Measurements from ENCODE around the gene OR6K6. TPM values are rescaled to one million over a fixed set of nuclear protein-coding genes. Genes with fewer than 3 reads are reported as not detected.

OR6K6 gene, protein sequence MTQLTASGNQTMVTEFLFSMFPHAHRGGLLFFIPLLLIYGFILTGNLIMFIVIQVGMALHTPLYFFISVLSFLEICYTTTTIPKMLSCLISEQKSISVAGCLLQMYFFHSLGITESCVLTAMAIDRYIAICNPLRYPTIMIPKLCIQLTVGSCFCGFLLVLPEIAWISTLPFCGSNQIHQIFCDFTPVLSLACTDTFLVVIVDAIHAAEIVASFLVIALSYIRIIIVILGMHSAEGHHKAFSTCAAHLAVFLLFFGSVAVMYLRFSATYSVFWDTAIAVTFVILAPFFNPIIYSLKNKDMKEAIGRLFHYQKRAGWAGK
- not detected for total RNA-seq

DNA sequence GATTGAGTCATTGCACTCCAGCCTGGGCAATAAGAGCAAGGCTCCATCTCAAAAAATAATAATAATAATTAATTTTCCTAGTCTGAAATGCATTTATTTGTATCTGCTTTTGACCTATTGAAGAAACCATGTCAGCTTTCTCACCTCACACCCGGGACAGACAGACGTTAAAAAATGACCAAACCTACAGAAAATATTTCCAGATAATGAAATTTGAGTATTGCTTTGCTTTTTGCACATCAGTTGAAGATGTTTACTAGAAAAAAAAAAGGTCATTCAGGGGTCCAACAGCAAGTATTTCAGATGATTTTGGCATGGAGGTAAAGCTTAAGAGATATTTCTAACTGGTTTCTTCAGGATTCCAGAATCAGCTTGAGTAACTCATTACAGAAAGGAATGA is at the start of gene OR6K6:
Gene OR6K6 (plus strand): TSS at position 301 of the 400 bp plus-strand sequence. CDS start 168 bp downstream, outside the sequence.
- H3K27ac Mint-ChIP-seq = no peak within 1 kb of the TSS
- H3K9me3 Mint-ChIP-seq = no peaks in the 10 kb centered on the region
- intact Hi-C loops (cut with micrococcal nuclease) = no loop called here
- H3K27me3 Mint-ChIP-seq (ENCODE audit: low read depth) = peaks cover 16% of the 10 kb centered on the region
- DNase-seq = no peak
- CTCF ChIA-PET = no interaction called here
- H3K36me3 Mint-ChIP-seq (ENCODE audit: low read depth) = no peaks in the 10 kb centered on the region
- no peak within 1 kb of the TSS for H3K4me3 Mint-ChIP-seq
- no peaks in the 10 kb centered on the region for H3K4me1 Mint-ChIP-seq (ENCODE audit: low read depth)

DNA sequence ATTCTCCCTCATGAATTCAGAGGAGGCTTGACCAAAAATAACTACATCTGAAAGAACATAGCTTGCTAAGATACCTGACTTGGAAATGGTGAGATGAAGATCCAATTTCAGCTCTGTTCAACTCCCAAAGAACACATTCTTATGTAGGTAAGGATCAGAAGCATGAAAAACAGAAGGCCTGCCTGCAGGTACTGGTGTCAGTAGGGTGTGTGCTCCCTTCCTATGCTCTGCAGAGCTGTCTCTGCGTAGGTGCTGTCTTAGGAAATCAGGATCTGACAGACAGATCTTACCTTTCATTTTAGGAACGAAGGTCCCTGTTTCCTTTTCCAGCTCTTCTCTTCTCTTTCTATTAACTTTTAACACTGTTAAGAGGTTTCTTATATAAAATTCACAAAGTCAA is 48.4 kb upstream of the OR6K6 start:
- Mint-ChIP-seq H3K4me1 (ENCODE audit: low read depth) (no peaks in the 10 kb centered on the region), H3K9me3 (no peaks in the 10 kb centered on the region), H3K4me3 (no peak overlapping the region), H3K36me3 (ENCODE audit: low read depth) (no peaks in the 10 kb centered on the region), H3K27ac (no peak overlapping the region), H3K27me3 (ENCODE audit: low read depth) (no peaks in the 10 kb centered on the region)
- no peak for DNase-seq
- CTCF ChIA-PET = no interaction called here
- intact Hi-C loops (cut with micrococcal nuclease) = no loop called here

DNA sequence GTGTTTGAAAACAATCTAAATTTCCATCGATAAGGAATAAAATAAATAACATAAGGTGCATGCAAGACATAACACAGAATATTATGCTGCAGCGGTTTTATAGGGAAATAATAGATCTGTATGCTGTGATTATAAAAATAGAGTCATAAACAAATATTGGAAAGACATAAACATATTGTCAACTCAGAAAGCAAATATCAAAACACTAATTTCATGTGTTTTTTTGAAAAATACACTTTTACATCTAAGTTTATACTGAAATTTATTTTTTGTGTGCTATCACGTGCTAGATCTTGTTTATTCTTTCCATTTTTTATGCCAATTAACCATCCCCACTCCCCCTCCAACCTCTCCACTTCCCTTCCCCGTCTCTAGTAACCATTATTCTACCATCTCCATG is 43.4 kb upstream of the OR6K6 start:
- intact Hi-C loops (cut with micrococcal nuclease) = no loop called here
- Mint-ChIP-seq H3K27ac (no peak overlapping the region), H3K4me1 (ENCODE audit: low read depth) (no peaks in the 10 kb centered on the region), H3K4me3 (no peak overlapping the region), H3K27me3 (ENCODE audit: low read depth) (peaks cover 6% of the 10 kb centered on the region), H3K36me3 (ENCODE audit: low read depth) (no peaks in the 10 kb centered on the region), H3K9me3 (no peaks in the 10 kb centered on the region)
- CTCF ChIA-PET = no interaction called here
- DNase-seq = no peak

DNA sequence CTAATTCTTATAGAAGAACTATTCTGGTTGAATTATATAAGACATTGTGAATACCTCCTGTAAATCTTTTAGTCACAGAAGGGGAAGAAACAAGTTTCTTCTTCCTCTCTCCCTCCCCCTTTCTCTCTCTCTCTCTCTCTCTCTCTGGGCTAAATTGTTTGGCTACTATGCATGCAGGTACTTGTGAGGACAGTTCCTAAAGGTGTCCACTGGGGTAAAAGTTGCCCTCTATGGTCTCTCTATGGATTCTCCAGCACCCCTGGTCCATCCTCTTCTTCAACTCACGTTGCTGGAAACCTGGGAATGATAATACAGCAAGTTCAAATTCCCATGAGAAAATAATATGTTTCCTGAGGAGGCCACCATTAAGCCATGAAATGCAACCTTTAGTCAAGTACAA is 39.8 kb upstream of the OR6K6 start:
- intact Hi-C loops (cut with micrococcal nuclease) = loop anchor here (5.0 kb wide), 1 partner anchor 283 kb away; no protein-coding TSS in a partner anchor
- no peak overlapping the region for H3K4me3 Mint-ChIP-seq
- peaks cover 10% of the 10 kb centered on the region for H3K27me3 Mint-ChIP-seq (ENCODE audit: low read depth)
- H3K9me3 Mint-ChIP-seq = no peaks in the 10 kb centered on the region
- H3K4me1 Mint-ChIP-seq (ENCODE audit: low read depth) = peaks cover 4% of the 10 kb centered on the region
- CTCF ChIA-PET = no interaction called here
- no peak overlapping the region for H3K27ac Mint-ChIP-seq
- DNase-seq = no peak
- no peaks in the 10 kb centered on the region for H3K36me3 Mint-ChIP-seq (ENCODE audit: low read depth)

DNA sequence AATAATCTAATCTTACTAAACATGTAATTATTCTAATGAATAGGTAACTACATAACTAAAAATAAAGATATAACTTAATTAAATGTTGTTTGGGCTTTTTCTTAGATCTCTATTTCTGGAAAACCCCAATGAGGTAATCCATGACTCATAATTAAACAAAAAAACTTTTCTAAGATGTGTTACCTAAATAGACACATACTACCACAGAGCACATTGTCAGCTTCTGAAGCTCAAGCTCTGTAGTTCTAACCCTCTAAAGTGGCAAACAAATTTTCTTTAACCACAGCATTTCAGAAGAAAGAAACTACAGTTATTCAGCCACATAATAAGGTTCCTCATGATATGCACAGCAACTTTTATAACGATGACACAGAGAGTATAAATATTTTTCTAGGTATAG is 38.2 kb upstream of the OR6K6 start:
- no peaks in the 10 kb centered on the region for H3K9me3 Mint-ChIP-seq
- H3K27ac Mint-ChIP-seq = no peak overlapping the region
- H3K36me3 Mint-ChIP-seq (ENCODE audit: low read depth) = no peaks in the 10 kb centered on the region
- H3K4me1 Mint-ChIP-seq (ENCODE audit: low read depth) = peaks cover 4% of the 10 kb centered on the region
- CTCF ChIA-PET = no interaction called here
- H3K4me3 Mint-ChIP-seq = no peak overlapping the region
- intact Hi-C loops (cut with micrococcal nuclease) = loop anchor here (2.0 to 5.0 kb wide), 2 partner anchors 281 to 360 kb away; partner anchors contain the start of gene AIM2
- no peak for DNase-seq
- peaks cover 19% of the 10 kb centered on the region for H3K27me3 Mint-ChIP-seq (ENCODE audit: low read depth)

DNA sequence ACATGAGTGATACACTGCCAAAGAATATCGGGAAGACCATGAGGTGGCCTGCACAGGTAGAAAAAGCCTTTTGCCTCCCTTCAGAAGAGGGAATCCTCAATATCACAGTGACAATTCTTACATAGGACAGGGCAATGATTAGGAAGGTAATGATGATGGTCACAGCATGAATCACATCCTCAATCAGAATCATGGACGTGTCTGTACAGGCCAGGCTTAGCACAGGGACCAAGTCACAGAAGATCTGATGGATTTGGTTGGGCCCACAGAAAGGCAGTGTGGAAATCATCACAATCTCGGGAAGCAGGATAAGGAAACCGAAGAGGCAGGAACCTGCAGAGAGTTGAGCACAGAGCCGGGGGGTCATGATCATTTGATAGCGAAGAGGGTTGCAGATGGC is 37.2 kb upstream of the OR6K6 start:
- H3K36me3 Mint-ChIP-seq (ENCODE audit: low read depth) = no peaks in the 10 kb centered on the region
- CTCF ChIA-PET = interaction anchor here (0.7 kb wide), 1 partner anchor 186 kb away, joined by 8 read pairs; no protein-coding TSS in a partner anchor
- H3K4me3 Mint-ChIP-seq = no peak overlapping the region
- H3K4me1 Mint-ChIP-seq (ENCODE audit: low read depth) = peaks cover 4% of the 10 kb centered on the region
- no peak overlapping the region for H3K27ac Mint-ChIP-seq
- intact Hi-C loops (cut with micrococcal nuclease) = loop anchor here (2.0 to 5.0 kb wide), 2 partner anchors 280 to 359 kb away; partner anchors contain the start of gene AIM2
- DNase-seq = no peak
- H3K9me3 Mint-ChIP-seq = no peaks in the 10 kb centered on the region
- peaks cover 17% of the 10 kb centered on the region for H3K27me3 Mint-ChIP-seq (ENCODE audit: low read depth)

DNA sequence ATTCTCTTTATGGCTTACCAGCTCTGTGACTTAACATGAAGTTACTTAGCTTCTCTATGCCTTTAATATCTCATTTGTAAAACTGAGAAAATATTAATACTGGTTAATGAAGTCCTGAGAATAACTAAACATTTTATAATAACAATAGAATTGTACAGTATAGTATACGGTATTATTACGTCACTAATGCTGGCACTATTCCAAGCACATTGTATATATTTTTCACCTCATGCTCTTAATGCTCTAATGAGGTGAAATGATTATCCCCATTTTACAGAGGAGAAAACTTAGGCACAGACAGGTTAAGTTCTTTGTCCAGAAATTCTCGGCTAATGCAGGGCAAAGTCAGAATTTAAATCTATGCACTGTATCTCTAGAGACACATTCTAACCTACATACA is 34.9 kb upstream of the OR6K6 start:
- no peak overlapping the region for H3K4me3 Mint-ChIP-seq
- H3K4me1 Mint-ChIP-seq (ENCODE audit: low read depth) = peaks cover 4% of the 10 kb centered on the region
- DNase-seq = no peak
- H3K9me3 Mint-ChIP-seq = no peaks in the 10 kb centered on the region
- no peaks in the 10 kb centered on the region for H3K36me3 Mint-ChIP-seq (ENCODE audit: low read depth)
- intact Hi-C loops (cut with micrococcal nuclease) = loop anchor here (5.0 kb wide), 1 partner anchor 278 kb away; no protein-coding TSS in a partner anchor
- peaks cover 23% of the 10 kb centered on the region for H3K27me3 Mint-ChIP-seq (ENCODE audit: low read depth)
- no peak overlapping the region for H3K27ac Mint-ChIP-seq
- CTCF ChIA-PET = no interaction called here

DNA sequence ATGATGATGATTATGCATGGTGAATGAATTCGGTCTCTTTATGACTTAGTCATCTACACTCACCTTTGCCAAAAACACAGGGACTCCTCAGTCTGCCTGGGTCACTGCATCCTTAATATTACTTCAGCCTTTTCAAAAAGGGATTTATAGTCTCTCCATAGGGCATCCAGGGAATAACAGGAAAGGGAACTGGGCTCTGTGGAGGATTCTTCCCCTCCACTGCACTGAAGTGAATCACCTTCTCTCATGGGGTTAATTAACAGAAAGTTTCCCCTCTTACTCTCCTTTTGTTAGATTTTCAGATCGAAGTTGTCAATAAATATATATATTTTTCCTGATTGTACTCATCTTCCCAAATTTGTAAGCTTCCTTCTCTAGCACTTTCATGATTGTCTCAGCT is 33.9 kb upstream of the OR6K6 start, which contains the start of gene OR6K3:
Gene OR6K3 (minus strand): TSS at position 101 of the 400 bp plus-strand sequence. CDS start 2,605 bp downstream, outside the sequence.
- Mint-ChIP-seq H3K4me3 (no peak within 1 kb of the TSS), H3K4me1 (ENCODE audit: low read depth) (peaks cover 4% of the 10 kb centered on the region), H3K27ac (no peak within 1 kb of the TSS), H3K9me3 (no peaks in the 10 kb centered on the region), H3K27me3 (ENCODE audit: low read depth) (peaks cover 22% of the 10 kb centered on the region), H3K36me3 (ENCODE audit: low read depth) (no peaks in the 10 kb centered on the region)
- no peak for DNase-seq
- CTCF ChIA-PET = no interaction called here
- intact Hi-C loops (cut with micrococcal nuclease) = no loop called here

DNA sequence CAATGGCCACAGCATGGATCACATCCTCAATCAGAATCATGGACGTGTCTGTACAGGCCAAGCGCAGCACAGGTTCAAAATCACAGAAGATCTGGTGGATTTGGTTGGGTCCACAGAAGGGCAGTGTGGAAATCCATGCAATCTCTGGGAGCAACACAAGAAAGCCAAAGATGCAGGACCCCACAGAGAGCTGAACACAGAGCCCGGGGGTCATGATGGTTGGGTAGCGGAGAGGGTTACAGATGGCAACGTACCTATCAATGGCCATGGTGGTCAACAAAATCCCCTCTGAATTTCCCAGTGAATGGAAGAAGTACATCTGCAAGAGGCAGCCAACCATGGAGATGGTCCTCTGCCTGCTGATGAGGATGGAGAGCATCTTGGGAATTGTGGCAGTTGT is 30.1 kb upstream of the OR6K6 start:
- no peak for DNase-seq
- CTCF ChIA-PET = interaction anchor here (0.6 kb wide), 1 partner anchor 16 kb away, joined by 3 read pairs; no protein-coding TSS in a partner anchor
- Mint-ChIP-seq H3K4me1 (ENCODE audit: low read depth) (no peaks in the 10 kb centered on the region), H3K9me3 (no peaks in the 10 kb centered on the region), H3K4me3 (no peak overlapping the region), H3K27ac (no peak overlapping the region), H3K36me3 (ENCODE audit: low read depth) (no peaks in the 10 kb centered on the region), H3K27me3 (ENCODE audit: low read depth) (peaks cover 25% of the 10 kb centered on the region)
- intact Hi-C loops (cut with micrococcal nuclease) = no loop called here

DNA sequence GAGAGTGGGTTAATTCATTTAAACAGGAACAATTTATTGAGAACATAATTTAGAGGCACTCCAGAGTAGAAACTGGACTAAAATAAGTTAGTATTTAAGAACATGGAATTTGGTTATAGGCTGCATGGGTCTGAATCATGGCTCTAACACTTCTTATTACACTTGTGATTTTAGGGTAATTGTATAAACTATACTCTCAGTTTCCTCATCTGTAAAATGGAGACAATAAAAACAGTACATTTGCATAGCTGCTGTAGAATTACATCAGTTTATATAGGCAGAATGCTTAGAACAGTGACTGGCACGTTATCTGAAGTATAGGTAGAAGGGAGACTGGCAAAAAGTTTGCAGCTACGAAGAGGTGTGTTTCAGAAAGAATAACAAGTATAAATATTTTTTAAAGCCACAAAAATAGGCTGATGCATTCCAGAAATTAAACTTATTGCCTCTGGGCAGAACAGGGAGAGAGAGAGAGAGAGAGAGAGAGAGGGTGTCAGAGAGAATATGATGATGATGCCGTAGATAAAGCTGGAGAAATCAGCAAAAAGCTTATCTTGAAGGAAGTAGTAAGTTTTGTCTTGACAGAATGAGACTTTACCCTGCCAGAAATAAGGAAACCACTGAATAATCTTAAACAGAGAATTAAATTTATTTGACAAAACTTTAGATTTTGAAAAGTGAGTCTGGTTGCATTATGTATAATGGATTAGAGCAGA is 25.9 kb upstream of the OR6K6 start:
- H3K27me3 Mint-ChIP-seq (ENCODE audit: low read depth) = peaks cover 17% of the 10 kb centered on the region
- no peak for DNase-seq
- H3K4me3 Mint-ChIP-seq = no peak overlapping the region
- no peaks in the 10 kb centered on the region for H3K4me1 Mint-ChIP-seq (ENCODE audit: low read depth)
- intact Hi-C loops (cut with micrococcal nuclease) = no loop called here
- no peaks in the 10 kb centered on the region for H3K9me3 Mint-ChIP-seq
- H3K27ac Mint-ChIP-seq = no peak overlapping the region
- no peaks in the 10 kb centered on the region for H3K36me3 Mint-ChIP-seq (ENCODE audit: low read depth)
- CTCF ChIA-PET = interaction anchor here (0.6 kb wide), 1 partner anchor 66 kb away, joined by 5 read pairs; no protein-coding TSS in a partner anchor

DNA sequence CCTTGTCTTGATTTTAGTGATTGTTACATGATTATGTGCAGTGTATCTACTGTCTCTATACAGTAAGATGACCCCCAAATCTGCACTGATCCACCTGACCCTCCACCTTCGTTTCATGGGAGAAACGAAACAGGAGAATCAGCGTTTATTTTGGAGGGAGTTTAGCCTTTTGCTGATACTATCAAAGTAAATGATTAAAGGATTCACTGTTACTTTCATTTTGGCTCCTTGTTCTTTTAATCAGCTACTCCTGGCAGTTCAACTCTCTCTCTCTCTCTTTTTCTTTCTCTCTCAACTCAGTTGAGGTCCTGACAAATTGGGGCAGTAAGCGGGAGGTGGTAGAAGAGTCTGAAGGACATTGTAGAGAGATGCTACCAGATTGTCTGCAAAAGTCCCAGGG is 24.1 kb upstream of the OR6K6 start:
- Mint-ChIP-seq H3K9me3 (no peaks in the 10 kb centered on the region), H3K27me3 (ENCODE audit: low read depth) (peaks cover 7% of the 10 kb centered on the region), H3K27ac (no peak overlapping the region), H3K4me3 (no peak overlapping the region), H3K36me3 (ENCODE audit: low read depth) (no peaks in the 10 kb centered on the region), H3K4me1 (ENCODE audit: low read depth) (no peaks in the 10 kb centered on the region)
- intact Hi-C loops (cut with micrococcal nuclease) = no loop called here
- CTCF ChIA-PET = no interaction called here
- no peak for DNase-seq

DNA sequence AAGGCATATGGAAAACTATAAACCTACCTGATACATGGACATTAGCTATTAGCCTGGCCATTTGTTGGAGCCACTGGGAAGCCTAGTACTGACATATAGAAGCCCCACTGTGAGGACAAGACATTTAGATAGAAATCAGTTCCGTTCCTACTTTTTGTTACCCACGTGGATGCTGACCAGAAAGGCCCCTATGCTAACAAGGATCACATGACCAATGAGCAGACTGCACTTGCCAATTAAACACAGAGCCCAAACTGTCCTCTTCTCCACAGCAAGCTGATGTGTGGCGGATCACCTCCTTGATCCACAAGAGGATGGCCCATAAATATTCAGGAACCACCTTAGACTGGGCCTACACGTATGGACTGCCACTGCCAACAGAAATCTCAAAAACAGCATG is 22.8 kb upstream of the OR6K6 start:
- no peak for DNase-seq
- H3K36me3 Mint-ChIP-seq (ENCODE audit: low read depth) = no peaks in the 10 kb centered on the region
- CTCF ChIA-PET = no interaction called here
- H3K4me3 Mint-ChIP-seq = no peak overlapping the region
- H3K27me3 Mint-ChIP-seq (ENCODE audit: low read depth) = peaks cover 4% of the 10 kb centered on the region
- H3K4me1 Mint-ChIP-seq (ENCODE audit: low read depth) = no peaks in the 10 kb centered on the region
- H3K9me3 Mint-ChIP-seq = no peaks in the 10 kb centered on the region
- H3K27ac Mint-ChIP-seq = no peak overlapping the region
- intact Hi-C loops (cut with micrococcal nuclease) = no loop called here

DNA sequence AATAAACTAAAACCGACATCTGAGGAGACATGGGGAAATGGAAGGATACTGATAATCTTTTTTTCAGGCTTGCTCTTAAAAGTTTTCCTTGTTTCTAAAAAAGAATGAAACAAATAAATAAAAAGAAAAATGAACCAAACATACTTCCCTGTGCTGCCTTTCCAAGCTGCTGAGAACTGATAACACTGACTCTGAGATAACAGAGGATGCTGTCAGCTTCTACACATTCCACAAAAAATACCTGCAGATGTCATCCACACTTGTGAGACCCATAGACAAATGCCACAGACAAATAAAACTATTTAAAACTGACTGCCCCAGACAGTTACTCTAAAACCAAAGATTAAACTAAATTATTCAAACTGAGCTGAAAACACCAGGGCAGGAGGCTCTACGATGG is 22.0 kb upstream of the OR6K6 start:
- no peaks in the 10 kb centered on the region for H3K4me1 Mint-ChIP-seq (ENCODE audit: low read depth)
- H3K36me3 Mint-ChIP-seq (ENCODE audit: low read depth) = no peaks in the 10 kb centered on the region
- H3K9me3 Mint-ChIP-seq = no peaks in the 10 kb centered on the region
- intact Hi-C loops (cut with micrococcal nuclease) = no loop called here
- no peak overlapping the region for H3K27ac Mint-ChIP-seq
- CTCF ChIA-PET = no interaction called here
- no peaks in the 10 kb centered on the region for H3K27me3 Mint-ChIP-seq (ENCODE audit: low read depth)
- DNase-seq = no peak
- no peak overlapping the region for H3K4me3 Mint-ChIP-seq

Data from activated naive CD4-positive, alpha-beta T cell treated with anti-CD3 and anti-CD28 coated beads for 36 hours (primary cell).